ENCODE data around the gene ZNF385B. TPM values are rescaled to one million over a fixed set of nuclear protein-coding genes. Genes with fewer than 3 reads are reported as not detected.

The ZNF385B gene
- total and polyA plus RNA-seq, 9 of the 15 experiments (the other 6 are each of a cell fraction or from before 2014, with no cell fraction given) = 0.50 TPM; not detected in 8

- Histone ChIP-seq H3K4me3 (no peak overlapping the region), H3K27me3 (ENCODE audit: control insufficient read depth in 2 of 2, insufficient read depth in 2 of 2, low read length in 2 of 2) (no peaks in the 10 kb centered on the region), H3K4me2 (ENCODE audit: insufficient read depth, low read length) (no peak overlapping the region), H3K9me3 (replicated peaks; ENCODE audit: control insufficient read depth, insufficient read depth, low read depth, low read length) (no peaks in the 10 kb centered on the region), H3K9ac (ENCODE audit: insufficient read depth in 1 of 2, low read depth in 2 of 2, low read length in 2 of 2) (no peak overlapping the region), H4K20me1 (replicated peaks; ENCODE audit: control insufficient read depth, insufficient read depth, low read length) (no peaks in the 10 kb centered on the region), H3K36me3 (ENCODE audit: control insufficient read depth, insufficient read depth, low read length) (no peaks in the 10 kb centered on the region), H3K4me1 (replicated peaks in 1 of 2; ENCODE audit: control insufficient read depth in 2 of 2, insufficient read depth in 2 of 2, low read length in 2 of 2) (no peaks in the 10 kb centered on the region), H2AFZ (ENCODE audit: low read depth, low read length) (no peak overlapping the region), H3K27ac (ENCODE audit: extremely low read depth, low read depth, low read length) (no peak overlapping the region), H3K9me1 (ENCODE audit: control insufficient read depth, insufficient read depth, low read length) (no peaks in the 10 kb centered on the region), H3K79me2 (ENCODE audit: control insufficient read depth, insufficient read depth, low read length) (no peaks in the 10 kb centered on the region)
- intact Hi-C loops (cut with micrococcal nuclease) = loop anchor here (10.0 kb wide), 1 partner anchor 648 kb away; no protein-coding TSS in a partner anchor
- no peak for TF ChIP-seq ZNF253 (CRISPR knock-in tag; conservative IDR thresholded peaks at IDR 0.05)
- no peak for TF ChIP-seq ZNF324 (CRISPR knock-in tag; IDR thresholded peaks at IDR 0.05)
- TF ChIP-seq ZMIZ1 (IDR thresholded peaks at IDR 0.05; ENCODE audit: low read depth in 2 of 2, low read length in 2 of 2) = no peak
- no peak for TF ChIP-seq CSDE1 (IDR thresholded peaks at IDR 0.05)
- TF ChIP-seq ZNF316 (IDR thresholded peaks at IDR 0.05) = no peak
- no peak for TF ChIP-seq ZNF23 (CRISPR knock-in tag; IDR thresholded peaks at IDR 0.05)
- TF ChIP-seq MXD1 (CRISPR knock-in tag; IDR thresholded peaks at IDR 0.05; ENCODE audit: borderline replicate concordance, poor library complexity, severe bottlenecking) = no peak
- no peak for TF ChIP-seq POLR2H (tag; IDR thresholded peaks at IDR 0.05; ENCODE audit: low read depth)
- no peak for TF ChIP-seq ZNF124 (CRISPR knock-in tag; IDR thresholded peaks at IDR 0.05)
- TF ChIP-seq ZNF655 (CRISPR knock-in tag; IDR thresholded peaks at IDR 0.05) = no peak
- no peak for TF ChIP-seq PHF21A (IDR thresholded peaks at IDR 0.05; ENCODE audit: borderline replicate concordance, low read depth)
- TF ChIP-seq TBL1XR1 (IDR thresholded peaks at IDR 0.05; ENCODE audit: low read length in 2 of 2) = no peak
- POLR2A ChIA-PET = no interaction called here
- FAIRE-seq = no peak
- in situ Hi-C loops (cut with MboI) = no loop called here
- under 1% methylated on average over 12 of the region's 12 CpGs for WGBS (ENCODE audit: insufficient coverage, low coverage, missing lambda C conversion rate)
- ATAC-seq = no peak
- CTCF ChIA-PET (ENCODE audit: low intra/inter-chr PET ratio) = no interaction called here
- DNase-seq (ENCODE audit: extremely low read depth in 1 of 4, low spot score in 3 of 4) = no peak
- no TSS peak for BruUV-seq (replicated peaks)
These were observed 418.2 kb downstream of the ZNF385B start for GRCh38 chr2:179443180-179443579.
